Left ventricle myocardium inferior (tissue), 1 donor: Measurements from ENCODE around the gene C6orf58. TPM values are rescaled to one million over a fixed set of nuclear protein-coding genes. Genes with fewer than 3 reads are reported as not detected.
"Not testable (repeated sequence)": the region's sequence is repeated elsewhere in the genome, so short reads cannot be mapped to it uniquely, and the experiment has no call there.

Experiments
- DNase-seq: peaks from one replicate; pipeline ENCODE4 v3.0.0-alpha.2; 2020
- H3K27ac ChIP-seq: fragments of 200-600 bp; replicated peaks from 2 replicates; pipeline ENCODE4 v1.8.0; 2021
- H3K27me3 ChIP-seq: fragments of 200-600 bp; 2 replicates; pipeline ENCODE4 v1.8.0; 2021; ENCODE audit warnings: low read depth
- H3K36me3 ChIP-seq: fragments of 200-600 bp; 2 replicates; pipeline ENCODE4 v1.8.0; 2021
- H3K4me1 ChIP-seq: fragments of 200-600 bp; 2 replicates; pipeline ENCODE4 v1.8.0; 2021
- H3K4me3 ChIP-seq: fragments of 200-600 bp; 2 replicates; pipeline ENCODE4 v1.8.0; 2021; ENCODE audit warnings: mild to moderate bottlenecking, moderate library complexity
- H3K9me3 ChIP-seq: fragments of 200-600 bp; replicated peaks from 2 replicates; pipeline ENCODE4 v1.8.0; 2021
- CTCF ChIP-seq: fragments of 200-600 bp; IDR thresholded peaks from 2 replicates; pipeline ENCODE4 v1.8.0; 2021; ENCODE audit warnings: antibody characterized with exemption, mild to moderate bottlenecking, borderline replicate concordance
- intact Hi-C: fragments of 100-400 bp; cut with micrococcal nuclease; formaldehyde crosslinking; loops from one replicate; pipeline ENCODE4 v1.11.0; 2022
- total RNA-seq: library from RNA; stranded (reverse); fragmentation: NEBNext Ultra II Directional; extraction: Animal tissue kit (Norgen Biotek cat#: 25700); gene quantifications from one replicate; pipeline ENCODE4 v1.2.1, GENCODE V29; 2021
- donor health status: DM: no; HTN: yes; CAD: no; lungs with severe emphysema.

Gene C6orf58
- total RNA-seq, 1 donor from 2014 or later: not detected

- H3K27ac ChIP-seq: no peak overlapping the region
- H3K36me3 ChIP-seq: no peaks in the 10 kb centered on the region
- H3K9me3 ChIP-seq: no peaks in the 10 kb centered on the region
- H3K4me1 ChIP-seq: no peaks in the 10 kb centered on the region
- no peak for DNase-seq
- peaks cover 9% of the 10 kb centered on the region for H3K27me3 ChIP-seq
- no peak for TF ChIP-seq CTCF
- no peak overlapping the region for H3K4me3 ChIP-seq
- intact Hi-C loops: no loop called here
Observed at GRCh38 chr6:127587875-127588274, 10.9 kb downstream of the C6orf58 start.

GRCh38 chr6:127589135-127589534, 12.2 kb downstream of the C6orf58 start:
- TF ChIP-seq CTCF: no peak
- Histone ChIP-seq H3K27ac (no peak overlapping the region), H3K36me3 (no peaks in the 10 kb centered on the region), H3K4me1 (no peaks in the 10 kb centered on the region), H3K27me3 (peaks cover 11% of the 10 kb centered on the region), H3K9me3 (no peaks in the 10 kb centered on the region), H3K4me3 (no peak overlapping the region)
- no peak for DNase-seq
- intact Hi-C loops: no loop called here

- intact Hi-C loops: no loop called here
- Histone ChIP-seq H3K36me3 (no peaks in the 10 kb centered on the region), H3K4me3 (no peak overlapping the region), H3K4me1 (no peaks in the 10 kb centered on the region), H3K27me3 (peaks cover 11% of the 10 kb centered on the region), H3K27ac (no peak overlapping the region), H3K9me3 (no peaks in the 10 kb centered on the region)
- no peak for TF ChIP-seq CTCF
- no peak for DNase-seq
Observed at GRCh38 chr6:127590344-127590743, 13.4 kb downstream of the C6orf58 start.

GRCh38 chr6:127592964-127593363, 16.0 kb downstream of the C6orf58 start:
- TF ChIP-seq CTCF: no peak
- H3K27me3 ChIP-seq: peaks cover 11% of the 10 kb centered on the region
- DNase-seq: no peak
- H3K4me1 ChIP-seq: no peaks in the 10 kb centered on the region
- no peak overlapping the region for H3K27ac ChIP-seq
- intact Hi-C loops: no loop called here
- no peaks in the 10 kb centered on the region for H3K9me3 ChIP-seq
- no peak overlapping the region for H3K4me3 ChIP-seq
- no peaks in the 10 kb centered on the region for H3K36me3 ChIP-seq

GRCh38 chr6:127593456-127593855, 16.5 kb downstream of the C6orf58 start:
- peaks cover 11% of the 10 kb centered on the region for H3K27me3 ChIP-seq
- intact Hi-C loops, H3K9me3 ChIP-seq, DNase-seq, H3K4me3 ChIP-seq, H3K27ac ChIP-seq, H3K4me1 ChIP-seq, H3K36me3 ChIP-seq: not testable (repeated sequence)

GRCh38 chr6:127606131-127606562, 29.2 kb downstream of the C6orf58 start:
- H3K27ac ChIP-seq: no peak overlapping the region
- no peaks in the 10 kb centered on the region for H3K27me3 ChIP-seq
- H3K9me3 ChIP-seq: peaks cover 15% of the 10 kb centered on the region
- DNase-seq: no peak
- TF ChIP-seq CTCF: peak; percentile 37
- intact Hi-C loops: no loop called here
- H3K4me1 ChIP-seq: no peaks in the 10 kb centered on the region
- H3K4me3 ChIP-seq: no peak overlapping the region
- no peaks in the 10 kb centered on the region for H3K36me3 ChIP-seq
